Tibial artery (tissue), 4 donors: Measurements from ENCODE around the gene RNF227.
A peak's percentile ranks its signal among the peaks of the same experiment; 100 is the strongest.

Experiments
- DNase-seq, 2 donors: peaks; one replicate each; pipeline ENCODE4 v3.0.0-alpha.2; 2019
- H3K27ac ChIP-seq, 2 donors: fragments of 200-600 bp; sonication (generic) in 1 of 2; 1 replicate in 1 of 2; 2 replicates in 1 of 2; pipeline ENCODE4 v1.5.1; 2018 to 2019; ENCODE audit warnings: mild to moderate bottlenecking in 1 of 2
- H3K27me3 ChIP-seq, 2 donors: fragments of 200-600 bp; sonication (generic) in 1 of 2; one replicate each; pipeline versions ENCODE4 v1.5.1 to v1.6.0; 2016 to 2019
- H3K36me3 ChIP-seq, 3 donors: fragments of 200-600 bp; sonication (generic) in 2 of 3; one replicate each; pipeline ENCODE4 v1.5.1; 2016 to 2019; ENCODE audit warnings: mild to moderate bottlenecking in 2 of 3
- H3K4me1 ChIP-seq, 4 donors: fragments of 200-600 bp; sonication (generic) in 2 of 4; 1 replicate in 3 of 4; 2 replicates in 1 of 4; pipeline ENCODE4 v1.5.1; 2016 to 2019
- H3K4me3 ChIP-seq, 2 donors: fragments of 200-600 bp; sonication (generic) in 1 of 2; 1 replicate in 1 of 2; 2 replicates in 1 of 2; pipeline ENCODE4 v1.5.1; 2018 to 2019; ENCODE audit warnings: mild to moderate bottlenecking in 2 of 2
- H3K9me3 ChIP-seq, 3 donors: fragments of 200-600 bp; sonication (generic) in 1 of 3; one replicate each; pipeline ENCODE4 v1.5.1; 2016 to 2019
- CTCF ChIP-seq, 2 experiments: fragments of 200-600 bp in 1 of 2; fragments of 450-650 bp in 1 of 2; IDR thresholded peaks; one replicate each; pipeline ENCODE4 v1.5.1; 2017 to 2019; ENCODE audit warnings: antibody characterized with exemption in 2 of 2, mild to moderate bottlenecking in 1 of 2, moderate library complexity in 1 of 2
- intact Hi-C: fragments of 100-400 bp; cut with DNase I; formaldehyde crosslinking; loops from one replicate; pipeline ENCODE4 v1.15.0; 2023; ENCODE audit warnings: low total_unique reads

The RNF227 gene

GRCh38 chr17:7932483-7932891 lies 16.4 kb upstream of the RNF227 start:
- H3K9me3 ChIP-seq, result no peaks in the 10 kb centered on the region
- H3K27me3 ChIP-seq, result peaks cover 0 to 10% of the 10 kb centered on the region in 2 donors
- H3K4me3 ChIP-seq, result peak overlapping the region; percentile 74 to 82
- no peak for TF ChIP-seq CTCF (IDR thresholded peaks at IDR 0.05)
- peaks cover 0 to 38% (median 25%) of the 10 kb centered on the region in 4 donors for H3K4me1 ChIP-seq
- peaks cover 11 to 33% (median 12%) of the 10 kb centered on the region in 3 donors for H3K36me3 ChIP-seq
- intact Hi-C loops, result no loop called here
- DNase-seq, result peak in 1 of 2 donors; percentile 66
- peak overlapping the region; percentile 63 to 78 for H3K27ac ChIP-seq

GRCh38 chr17:7931709-7932482 lies 15.8 kb upstream of the RNF227 start, which contains the start of the genes CNTROB and TRAPPC1:
Gene CNTROB (plus strand): TSS chr17:7932206. CDS start chr17:7933080, 874 bp downstream.
Gene TRAPPC1 (minus strand): TSS chr17:7931946. CDS start chr17:7931829, 117 bp downstream.
- H3K27ac ChIP-seq, result peak within 1 kb of the TSS; percentile 63 to 78
- no peaks in the 10 kb centered on the region for H3K9me3 ChIP-seq
- H3K4me3 ChIP-seq, result peak within 1 kb of the TSS; percentile 74 to 82
- H3K27me3 ChIP-seq, result peaks cover 0 to 10% of the 10 kb centered on the region in 2 donors
- peaks cover 9 to 27% (median 11%) of the 10 kb centered on the region in 3 donors for H3K36me3 ChIP-seq
- TF ChIP-seq CTCF (IDR thresholded peaks at IDR 0.05), result no peak
- peaks cover 0 to 38% (median 25%) of the 10 kb centered on the region in 4 donors for H3K4me1 ChIP-seq
- intact Hi-C loops, result no loop called here
- peak; percentile 100 for DNase-seq

- Histone ChIP-seq H3K27me3 (peaks cover 0 to 10% of the 10 kb centered on the region in 2 donors), H3K4me1 (peaks cover 0 to 38% (median 25%) of the 10 kb centered on the region in 4 donors), H3K4me3 (peak overlapping the region; percentile 74 to 82), H3K9me3 (no peaks in the 10 kb centered on the region), H3K27ac (peak overlapping the region; percentile 56 to 78), H3K36me3 (peaks cover under 1 to 19% (median 3%) of the 10 kb centered on the region in 3 donors)
- DNase-seq, result no peak
- TF ChIP-seq CTCF (IDR thresholded peaks at IDR 0.05), result no peak
- intact Hi-C loops, result no loop called here
These were observed 14.9 kb upstream of the RNF227 start for GRCh38 chr17:7930841-7931631.

GRCh38 chr17:7929158-7930023 lies 13.3 kb upstream of the RNF227 start, which contains the start of gene KCNAB3:
Gene KCNAB3 (minus strand): TSS chr17:7929856. CDS start chr17:7929435, 421 bp downstream.
- no peaks in the 10 kb centered on the region for H3K9me3 ChIP-seq
- H3K4me1 ChIP-seq, result peaks cover 0 to 38% (median 25%) of the 10 kb centered on the region in 4 donors
- no peak for DNase-seq
- H3K27me3 ChIP-seq, result peaks cover 0 to 10% of the 10 kb centered on the region in 2 donors
- intact Hi-C loops, result no loop called here
- H3K27ac ChIP-seq, result no peak within 1 kb of the TSS
- TF ChIP-seq CTCF (IDR thresholded peaks at IDR 0.05), result no peak
- no peak within 1 kb of the TSS for H3K4me3 ChIP-seq
- peaks cover 0 to 5% (median 0%) of the 10 kb centered on the region in 3 donors for H3K36me3 ChIP-seq

GRCh38 chr17:7927596-7927995 lies 11.5 kb upstream of the RNF227 start:
- no peak for TF ChIP-seq CTCF (IDR thresholded peaks at IDR 0.05)
- H3K4me3 ChIP-seq, result no peak overlapping the region
- H3K27ac ChIP-seq, result no peak overlapping the region
- intact Hi-C loops, result no loop called here
- peaks cover 0 to 31% (median 15%) of the 10 kb centered on the region in 4 donors for H3K4me1 ChIP-seq
- H3K9me3 ChIP-seq, result no peaks in the 10 kb centered on the region
- no peak for DNase-seq
- peaks cover 0 to 4% (median 0%) of the 10 kb centered on the region in 3 donors for H3K36me3 ChIP-seq
- peaks cover 0 to 10% of the 10 kb centered on the region in 2 donors for H3K27me3 ChIP-seq
